ENCODE data around the gene GPR146. TPM values are rescaled to one million over a fixed set of nuclear protein-coding genes. Genes with fewer than 3 reads are reported as not detected.
A peak's percentile ranks its signal among the peaks of the same experiment; 100 is the strongest.

The GPR146 gene
- polyA plus RNA-seq, 1 donor = 4.0 TPM

DNA sequence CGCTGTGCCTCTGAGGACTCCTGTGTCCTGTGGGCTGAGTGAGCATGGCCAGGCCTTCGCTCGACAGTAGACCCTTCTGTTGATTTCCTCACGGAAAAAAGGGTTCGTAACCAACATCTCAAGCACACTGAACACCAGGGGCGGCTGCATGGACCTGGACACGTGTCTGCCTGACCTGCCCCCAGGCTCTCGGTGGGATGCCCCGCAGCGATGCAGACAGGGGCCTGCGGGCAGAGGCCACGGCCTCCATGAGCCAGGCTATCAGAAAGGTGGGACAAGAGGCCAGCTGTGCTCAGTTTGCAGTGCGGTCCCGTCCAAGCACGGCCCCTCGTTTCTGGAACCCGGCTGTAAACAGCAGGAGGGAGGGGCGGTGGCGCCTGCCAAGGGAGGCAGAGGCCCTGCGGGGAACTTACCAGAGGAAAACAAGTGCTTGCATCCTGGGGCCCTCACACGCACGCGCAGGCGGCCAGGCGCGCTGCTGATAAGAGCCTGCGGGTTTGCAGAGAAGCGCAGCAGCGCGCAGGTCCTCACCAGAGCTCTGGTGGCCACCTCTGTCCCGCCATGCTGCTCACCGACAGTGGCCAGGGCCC, 10.6 kb downstream of the GPR146 start:
- no peaks in the 10 kb centered on the region for H3K27me3 ChIP-seq (ENCODE audit: control insufficient read depth, insufficient read depth, low read length)
- no peaks in the 10 kb centered on the region for H3K36me3 ChIP-seq (ENCODE audit: control insufficient read depth, insufficient read depth, low read length)
- WGBS (ENCODE audit: insufficient coverage, low lambda C conversion rate) = no CpG with 5 or more reads among the region's 32 CpGs
- H3K4me1 ChIP-seq (ENCODE audit: control insufficient read depth, insufficient read depth, low read length) = peaks cover 14% of the 10 kb centered on the region
- peaks cover 15% of the 10 kb centered on the region for H3K9me3 ChIP-seq (ENCODE audit: control insufficient read depth, low read depth, low read length)
- no peak overlapping the region for H3K27ac ChIP-seq (ENCODE audit: low read length)
- H3K4me3 ChIP-seq (ENCODE audit: low read length) = no peak overlapping the region
- peak; percentile 54 to 76 for DNase-seq

DNA sequence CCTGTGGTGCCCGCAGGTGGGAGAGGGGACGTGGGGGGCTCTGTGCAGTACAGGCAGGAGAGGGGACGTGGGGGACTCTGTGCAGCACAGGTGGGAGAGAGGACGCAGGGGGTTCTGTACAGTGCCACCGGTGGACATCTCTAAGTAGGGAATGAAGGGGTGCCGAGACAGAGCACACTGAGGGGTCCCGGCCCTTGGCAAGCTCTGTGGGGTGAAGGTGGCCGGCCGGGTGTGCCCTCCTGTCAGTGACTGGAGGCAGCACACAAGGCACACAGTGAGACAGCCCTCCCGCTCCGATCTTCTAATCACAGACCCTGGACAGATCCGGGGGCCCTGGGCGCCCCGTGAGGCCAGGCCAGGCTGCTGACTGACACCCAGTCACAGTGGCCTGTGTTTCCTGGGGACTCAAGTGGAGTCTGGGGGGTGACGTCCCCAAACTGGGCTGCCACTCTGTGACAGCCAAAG, 11.2 kb downstream of the GPR146 start:
- Histone ChIP-seq H3K4me1 (ENCODE audit: control insufficient read depth, insufficient read depth, low read length) (peaks cover 19% of the 10 kb centered on the region), H3K9me3 (ENCODE audit: control insufficient read depth, low read depth, low read length) (peaks cover 15% of the 10 kb centered on the region), H3K4me3 (ENCODE audit: low read length) (no peak overlapping the region), H3K27me3 (ENCODE audit: control insufficient read depth, insufficient read depth, low read length) (peaks cover 6% of the 10 kb centered on the region), H3K27ac (ENCODE audit: low read length) (no peak overlapping the region), H3K36me3 (ENCODE audit: control insufficient read depth, insufficient read depth, low read length) (no peaks in the 10 kb centered on the region)
- no CpG with 5 or more reads among the region's 15 CpGs for WGBS (ENCODE audit: insufficient coverage, low lambda C conversion rate)
- DNase-seq = no peak

DNA sequence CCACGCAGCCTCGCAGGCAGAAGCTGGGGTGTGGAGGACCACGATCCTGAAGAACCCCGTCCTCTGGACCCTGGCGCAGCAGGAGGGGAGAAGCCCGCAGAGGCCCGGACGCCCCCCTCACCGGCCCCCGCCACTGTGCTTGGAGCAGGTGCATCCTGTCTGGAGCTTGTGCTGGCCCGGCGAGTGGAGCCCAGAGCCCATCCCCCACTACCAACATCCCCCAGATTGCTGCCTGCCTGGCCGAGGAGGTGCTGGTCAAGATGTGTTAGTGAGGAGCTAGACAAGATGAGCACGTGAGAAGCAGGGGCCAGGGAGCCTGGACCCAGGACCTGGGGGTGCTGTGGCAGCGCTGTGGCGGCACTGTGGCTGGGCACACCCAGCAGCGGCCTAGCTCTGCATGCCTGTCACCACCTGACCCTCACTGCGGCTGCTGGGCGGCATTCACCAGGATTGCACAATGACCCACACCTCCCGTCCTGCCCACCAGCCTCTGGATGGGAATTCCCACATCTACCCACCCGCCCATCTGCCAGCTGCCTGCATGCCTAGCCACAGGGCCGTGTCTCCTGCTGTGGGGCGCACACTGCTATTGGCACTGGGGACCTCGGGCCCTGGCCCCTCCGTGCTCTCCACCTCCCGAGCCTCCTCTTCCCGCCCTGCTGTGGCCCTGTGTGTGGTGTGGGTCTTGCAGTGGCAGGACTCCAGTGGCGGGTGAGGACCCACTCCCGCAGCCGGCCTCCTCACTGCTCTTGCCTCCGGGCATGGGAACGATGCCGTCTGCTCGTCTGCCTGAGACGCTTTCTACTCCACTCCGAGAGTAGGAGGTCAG, 11.8 kb downstream of the GPR146 start:
- H3K9me3 ChIP-seq (ENCODE audit: control insufficient read depth, low read depth, low read length) = peaks cover 15% of the 10 kb centered on the region
- no peak overlapping the region for H3K27ac ChIP-seq (ENCODE audit: low read length)
- peaks cover 6% of the 10 kb centered on the region for H3K27me3 ChIP-seq (ENCODE audit: control insufficient read depth, insufficient read depth, low read length)
- DNase-seq = no peak
- no peak overlapping the region for H3K4me3 ChIP-seq (ENCODE audit: low read length)
- no peaks in the 10 kb centered on the region for H3K36me3 ChIP-seq (ENCODE audit: control insufficient read depth, insufficient read depth, low read length)
- peaks cover 24% of the 10 kb centered on the region for H3K4me1 ChIP-seq (ENCODE audit: control insufficient read depth, insufficient read depth, low read length)
- WGBS (ENCODE audit: insufficient coverage, low lambda C conversion rate) = no CpG with 5 or more reads among the region's 36 CpGs

DNA sequence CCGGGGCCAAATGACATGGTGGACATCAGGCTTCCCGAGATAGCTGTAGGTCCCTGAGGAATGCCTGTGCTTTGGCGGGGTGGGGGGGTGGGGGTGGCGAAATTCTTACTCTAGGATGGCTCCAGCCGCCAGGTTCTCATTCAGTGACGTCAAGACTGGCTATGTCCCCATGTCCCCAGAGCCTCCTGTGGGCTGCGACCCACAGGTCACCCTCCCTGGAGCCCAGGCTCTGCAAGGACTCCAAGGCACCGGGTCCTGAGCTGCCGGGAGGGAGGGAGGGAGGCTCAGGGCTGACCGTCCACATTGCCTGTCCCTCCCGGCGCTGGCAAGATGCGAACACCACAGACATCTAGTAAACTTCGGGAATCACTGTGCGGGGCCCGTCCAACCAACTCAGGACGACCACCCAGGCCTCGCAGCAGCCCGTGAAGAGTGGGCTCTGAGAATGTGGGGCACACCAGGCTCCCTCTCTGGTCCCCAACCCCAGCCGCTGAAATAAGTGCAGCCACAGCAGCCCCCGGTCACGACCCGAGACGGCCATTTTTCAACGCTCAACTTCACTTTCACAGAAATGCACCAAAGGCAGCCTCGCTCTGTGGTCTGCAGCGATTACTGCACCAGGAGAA, 12.6 kb downstream of the GPR146 start:
- Histone ChIP-seq H3K27me3 (ENCODE audit: control insufficient read depth, insufficient read depth, low read length) (peaks cover 6% of the 10 kb centered on the region), H3K4me1 (ENCODE audit: control insufficient read depth, insufficient read depth, low read length) (peaks cover 24% of the 10 kb centered on the region), H3K9me3 (ENCODE audit: control insufficient read depth, low read depth, low read length) (peaks cover 15% of the 10 kb centered on the region), H3K36me3 (ENCODE audit: control insufficient read depth, insufficient read depth, low read length) (no peaks in the 10 kb centered on the region), H3K4me3 (ENCODE audit: low read length) (no peak overlapping the region), H3K27ac (ENCODE audit: low read length) (no peak overlapping the region)
- no peak for DNase-seq
- no CpG with 5 or more reads among the region's 27 CpGs for WGBS (ENCODE audit: insufficient coverage, low lambda C conversion rate)

DNA sequence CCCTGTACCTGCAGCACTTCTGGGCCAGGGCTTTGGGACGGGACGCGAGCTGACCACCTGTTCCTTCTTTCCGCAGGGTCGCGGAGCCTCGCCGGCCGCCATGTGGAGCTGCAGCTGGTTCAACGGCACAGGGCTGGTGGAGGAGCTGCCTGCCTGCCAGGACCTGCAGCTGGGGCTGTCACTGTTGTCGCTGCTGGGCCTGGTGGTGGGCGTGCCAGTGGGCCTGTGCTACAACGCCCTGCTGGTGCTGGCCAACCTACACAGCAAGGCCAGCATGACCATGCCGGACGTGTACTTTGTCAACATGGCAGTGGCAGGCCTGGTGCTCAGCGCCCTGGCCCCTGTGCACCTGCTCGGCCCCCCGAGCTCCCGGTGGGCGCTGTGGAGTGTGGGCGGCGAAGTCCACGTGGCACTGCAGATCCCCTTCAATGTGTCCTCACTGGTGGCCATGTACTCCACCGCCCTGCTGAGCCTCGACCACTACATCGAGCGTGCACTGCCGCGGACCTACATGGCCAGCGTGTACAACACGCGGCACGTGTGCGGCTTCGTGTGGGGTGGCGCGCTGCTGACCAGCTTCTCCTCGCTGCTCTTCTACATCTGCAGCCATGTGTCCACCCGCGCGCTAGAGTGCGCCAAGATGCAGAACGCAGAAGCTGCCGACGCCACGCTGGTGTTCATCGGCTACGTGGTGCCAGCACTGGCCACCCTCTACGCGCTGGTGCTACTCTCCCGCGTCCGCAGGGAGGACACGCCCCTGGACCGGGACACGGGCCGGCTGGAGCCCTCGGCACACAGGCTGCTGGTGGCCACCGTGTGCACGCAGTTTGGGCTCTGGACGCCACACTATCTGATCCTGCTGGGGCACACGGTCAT, 13.3 kb downstream of the GPR146 start:
- H3K9me3 ChIP-seq (ENCODE audit: control insufficient read depth, low read depth, low read length) = peaks cover 15% of the 10 kb centered on the region
- peaks cover 6% of the 10 kb centered on the region for H3K27me3 ChIP-seq (ENCODE audit: control insufficient read depth, insufficient read depth, low read length)
- H3K27ac ChIP-seq (ENCODE audit: low read length) = no peak overlapping the region
- no peak overlapping the region for H3K4me3 ChIP-seq (ENCODE audit: low read length)
- DNase-seq = no peak
- H3K36me3 ChIP-seq (ENCODE audit: control insufficient read depth, insufficient read depth, low read length) = no peaks in the 10 kb centered on the region
- no CpG with 5 or more reads among the region's 62 CpGs for WGBS (ENCODE audit: insufficient coverage, low lambda C conversion rate)
- peaks cover 24% of the 10 kb centered on the region for H3K4me1 ChIP-seq (ENCODE audit: control insufficient read depth, insufficient read depth, low read length)

DNA sequence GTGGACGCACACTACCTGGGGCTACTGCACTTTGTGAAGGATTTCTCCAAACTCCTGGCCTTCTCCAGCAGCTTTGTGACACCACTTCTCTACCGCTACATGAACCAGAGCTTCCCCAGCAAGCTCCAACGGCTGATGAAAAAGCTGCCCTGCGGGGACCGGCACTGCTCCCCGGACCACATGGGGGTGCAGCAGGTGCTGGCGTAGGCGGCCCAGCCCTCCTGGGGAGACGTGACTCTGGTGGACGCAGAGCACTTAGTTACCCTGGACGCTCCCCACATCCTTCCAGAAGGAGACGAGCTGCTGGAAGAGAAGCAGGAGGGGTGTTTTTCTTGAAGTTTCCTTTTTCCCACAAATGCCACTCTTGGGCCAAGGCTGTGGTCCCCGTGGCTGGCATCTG, 14.0 kb downstream of the GPR146 start:
- Histone ChIP-seq H3K27ac (ENCODE audit: low read length) (no peak overlapping the region), H3K4me3 (ENCODE audit: low read length) (no peak overlapping the region), H3K9me3 (ENCODE audit: control insufficient read depth, low read depth, low read length) (peaks cover 15% of the 10 kb centered on the region), H3K4me1 (ENCODE audit: control insufficient read depth, insufficient read depth, low read length) (peaks cover 24% of the 10 kb centered on the region), H3K36me3 (ENCODE audit: control insufficient read depth, insufficient read depth, low read length) (no peaks in the 10 kb centered on the region), H3K27me3 (ENCODE audit: control insufficient read depth, insufficient read depth, low read length) (peaks cover 6% of the 10 kb centered on the region)
- WGBS (ENCODE audit: insufficient coverage, low lambda C conversion rate) = no CpG with 5 or more reads among the region's 13 CpGs
- no peak for DNase-seq

DNA sequence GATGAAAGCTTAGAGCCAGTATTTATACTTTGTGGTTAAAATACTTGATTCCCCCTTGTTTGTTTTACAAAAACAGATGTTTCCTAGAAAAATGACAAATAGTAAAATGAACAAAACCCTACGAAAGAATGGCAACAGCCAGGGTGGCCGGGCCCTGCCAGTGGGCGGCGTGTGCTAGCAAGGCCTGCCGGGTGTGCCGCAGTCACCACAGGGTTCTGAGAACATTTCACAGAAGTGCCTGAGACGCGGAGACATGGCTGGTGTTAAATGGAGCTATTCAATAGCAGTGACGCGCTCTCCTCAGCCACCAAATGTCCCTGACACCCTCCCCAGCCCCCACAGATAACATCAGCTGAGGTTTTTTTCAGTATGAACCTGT, 14.5 kb downstream of the GPR146 start:
- Histone ChIP-seq H3K4me1 (ENCODE audit: control insufficient read depth, insufficient read depth, low read length) (peaks cover 24% of the 10 kb centered on the region), H3K27ac (ENCODE audit: low read length) (no peak overlapping the region), H3K4me3 (ENCODE audit: low read length) (no peak overlapping the region), H3K27me3 (ENCODE audit: control insufficient read depth, insufficient read depth, low read length) (peaks cover 6% of the 10 kb centered on the region), H3K36me3 (ENCODE audit: control insufficient read depth, insufficient read depth, low read length) (no peaks in the 10 kb centered on the region), H3K9me3 (ENCODE audit: control insufficient read depth, low read depth, low read length) (peaks cover 15% of the 10 kb centered on the region)
- WGBS (ENCODE audit: insufficient coverage, low lambda C conversion rate) = 87% methylated on average over 3 of the region's 10 CpGs
- no peak for DNase-seq

DNA sequence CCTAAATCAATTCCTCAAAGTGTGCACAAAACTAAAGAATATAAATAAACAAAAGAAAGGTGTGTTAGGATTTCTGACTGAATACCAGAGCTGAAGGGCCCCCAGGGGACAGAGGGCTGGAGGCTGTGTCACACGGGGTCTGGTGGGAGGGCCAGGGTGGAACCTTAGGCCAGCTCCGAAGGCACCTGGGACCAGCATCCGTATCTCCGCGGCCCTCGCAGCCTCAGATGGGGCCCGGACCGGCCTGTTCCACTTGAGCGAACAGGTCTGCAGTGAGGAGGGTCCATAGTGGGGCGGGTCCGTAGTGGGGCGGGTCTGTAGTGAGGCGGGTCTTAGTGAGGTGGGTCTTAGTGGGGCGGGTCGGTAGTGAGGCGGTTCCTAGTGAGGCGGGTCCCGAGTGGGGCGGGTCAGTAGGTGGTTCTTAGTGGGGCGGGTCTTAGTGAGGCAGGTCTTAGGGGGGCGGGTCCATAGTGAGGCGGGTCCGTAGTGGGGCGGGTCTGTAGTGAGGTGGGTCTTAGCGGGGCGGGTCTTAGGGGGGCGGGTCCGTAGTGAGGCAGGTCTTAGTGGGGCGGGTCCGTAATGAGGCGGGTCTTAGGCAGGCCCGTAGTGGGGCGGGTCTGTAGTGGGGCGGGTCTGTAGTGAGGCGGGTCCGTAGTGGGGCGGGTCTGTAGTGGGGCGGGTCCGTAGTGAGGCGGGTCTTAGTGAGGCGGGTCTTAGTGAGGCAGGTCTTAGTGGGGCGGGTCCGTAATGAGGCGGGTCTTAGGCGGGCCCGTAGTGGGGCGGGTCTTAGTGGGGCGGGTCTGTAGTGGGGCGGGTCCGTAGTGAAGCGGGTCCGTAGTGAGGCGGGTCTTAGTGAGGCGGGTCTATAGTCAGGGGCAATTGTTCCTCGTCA, 15.1 kb downstream of the GPR146 start:
- Histone ChIP-seq H3K4me3 (ENCODE audit: low read length) (no peak overlapping the region), H3K36me3 (ENCODE audit: control insufficient read depth, insufficient read depth, low read length) (no peaks in the 10 kb centered on the region)

DNA sequence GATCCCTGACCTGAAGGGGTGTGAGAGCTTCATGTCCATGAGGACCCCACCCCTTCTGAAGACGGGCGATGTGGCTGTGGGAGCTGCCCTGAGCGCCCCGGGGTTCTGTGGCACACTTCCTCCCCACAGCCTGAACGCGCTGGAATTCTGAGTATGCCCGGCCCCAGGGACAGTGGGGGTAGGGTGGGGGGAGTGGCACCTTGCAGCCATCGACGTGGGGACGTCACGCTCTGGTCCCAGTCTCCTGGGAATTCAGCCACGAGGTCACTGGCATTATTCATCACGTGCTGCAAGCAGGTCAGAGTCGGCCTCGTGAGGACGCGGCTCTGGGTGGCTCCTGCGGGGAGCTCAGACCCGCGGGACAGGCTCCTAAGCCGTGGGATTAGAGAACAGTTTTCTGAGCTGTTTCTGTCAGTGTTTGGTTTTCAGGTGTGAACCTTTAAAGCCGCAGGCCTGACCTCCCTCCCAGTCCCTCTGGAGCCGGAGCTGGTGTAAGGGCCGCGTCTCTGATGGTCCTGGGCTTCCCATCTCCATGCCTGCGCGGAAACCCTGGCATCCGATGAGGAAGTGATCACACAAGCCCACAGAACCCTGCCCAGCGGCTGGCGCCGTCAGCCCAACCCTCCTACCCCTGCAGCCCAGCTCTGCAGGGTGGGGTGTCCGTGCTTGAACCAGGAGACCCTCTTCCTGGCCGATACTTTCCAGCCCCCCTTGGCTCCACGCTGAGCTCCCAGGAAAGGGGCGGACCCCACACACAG, 16.1 kb downstream of the GPR146 start:
- WGBS (ENCODE audit: insufficient coverage, low lambda C conversion rate) = no CpG with 5 or more reads among the region's 35 CpGs
- Histone ChIP-seq H3K36me3 (ENCODE audit: control insufficient read depth, insufficient read depth, low read length) (no peaks in the 10 kb centered on the region), H3K4me3 (ENCODE audit: low read length) (peak overlapping the region; percentile 16)

More for the DNA sequence above, 15.1 kb downstream of the GPR146 start:
- peaks cover 15% of the 10 kb centered on the region for H3K9me3 ChIP-seq (ENCODE audit: control insufficient read depth, low read depth, low read length)
- H3K27ac ChIP-seq (ENCODE audit: low read length) = no peak overlapping the region
- DNase-seq = peak in 1 of 2 donors; percentile 37
- WGBS (ENCODE audit: insufficient coverage, low lambda C conversion rate) = no CpG with 5 or more reads among the region's 55 CpGs
- H3K4me1 ChIP-seq (ENCODE audit: control insufficient read depth, insufficient read depth, low read length) = peaks cover 23% of the 10 kb centered on the region
- peaks cover 6% of the 10 kb centered on the region for H3K27me3 ChIP-seq (ENCODE audit: control insufficient read depth, insufficient read depth, low read length)

More for the DNA sequence above, 16.1 kb downstream of the GPR146 start:
- H3K4me1 ChIP-seq (ENCODE audit: control insufficient read depth, insufficient read depth, low read length) = peaks cover 14% of the 10 kb centered on the region
- peak in 1 of 2 donors; percentile 64 for DNase-seq
- peaks cover 6% of the 10 kb centered on the region for H3K27me3 ChIP-seq (ENCODE audit: control insufficient read depth, insufficient read depth, low read length)
- H3K9me3 ChIP-seq (ENCODE audit: control insufficient read depth, low read depth, low read length) = peaks cover 15% of the 10 kb centered on the region
- H3K27ac ChIP-seq (ENCODE audit: low read length) = no peak overlapping the region

All from large intestine (tissue), 3 donors.